Skeletal muscle tissue (tissue), 4 donors: ENCODE data around the gene WDFY1. TPM values are rescaled to one million over a fixed set of nuclear protein-coding genes. Genes with fewer than 3 reads are reported as not detected.
A peak's percentile ranks its signal among the peaks of the same experiment; 100 is the strongest.
"Not testable (repeated sequence)": the region's sequence is repeated elsewhere in the genome, so short reads cannot be mapped to it uniquely, and the experiment has no call there.

Source experiments
- H3K27ac ChIP-seq: one replicate; pipeline ENCODE4 v1.7.0; 2013; ENCODE audit warnings: mild to moderate bottlenecking, low read depth, low read length, inconsistent platforms
- H3K27me3 ChIP-seq, 3 donors: one replicate each; pipeline ENCODE4 v1.7.0; 2013; ENCODE audit warnings: low read length in 3 of 3; ENCODE audit not compliant: control insufficient read depth in 3 of 3, insufficient read depth in 3 of 3
- H3K36me3 ChIP-seq, 3 donors: one replicate each; pipeline ENCODE4 v1.7.0; 2013; ENCODE audit warnings: low read length in 3 of 3; ENCODE audit not compliant: control insufficient read depth in 3 of 3, insufficient read depth in 3 of 3
- H3K4me1 ChIP-seq, 3 donors: one replicate each; pipeline ENCODE4 v1.7.0; 2013; ENCODE audit warnings: low read length in 3 of 3, mild to moderate bottlenecking in 3 of 3; ENCODE audit not compliant: control insufficient read depth in 3 of 3, insufficient read depth in 3 of 3
- H3K4me3 ChIP-seq, 3 donors: one replicate each; pipeline ENCODE4 v1.7.0; 2013; ENCODE audit warnings: low read length in 3 of 3
- H3K9ac ChIP-seq, 3 donors: one replicate each; pipeline ENCODE4 v1.7.0; 2013; ENCODE audit warnings: low read length in 3 of 3, mild to moderate bottlenecking in 3 of 3, moderate library complexity in 2 of 3, low read depth in 1 of 3
- H3K9me3 ChIP-seq, 3 donors: one replicate each; pipeline ENCODE4 v1.7.0; 2013; ENCODE audit warnings: low read length in 3 of 3; ENCODE audit not compliant: control insufficient read depth in 3 of 3
- total RNA-seq: library from RNA; depleted of rRNA; stranded (reverse); fragments of >200 nt; gene quantifications from one replicate; pipeline ENCODE4 v1.2.3, GENCODE V29; 2014
- donor health status: Osteomylitis.

Gene WDFY1
- total RNA-seq, 1 donor from 2014 or later = 38.1 TPM

- Histone ChIP-seq H3K9me3 (no peaks in the 10 kb centered on the region), H3K27me3 (no peaks in the 10 kb centered on the region), H3K4me3 (peak overlapping the region; percentile 71 to 94 (median 90)), H3K36me3 (no peaks in the 10 kb centered on the region), H3K4me1 (peaks cover 20 to 21% (median 20%) of the 10 kb centered on the region in 3 donors), H3K27ac (peak overlapping the region; percentile 89), H3K9ac (peak overlapping the region; percentile 90 to 96 (median 94))
Observed at GRCh38 chr2:223944166-223944702, 901 bp downstream of the WDFY1 start.

DNA sequence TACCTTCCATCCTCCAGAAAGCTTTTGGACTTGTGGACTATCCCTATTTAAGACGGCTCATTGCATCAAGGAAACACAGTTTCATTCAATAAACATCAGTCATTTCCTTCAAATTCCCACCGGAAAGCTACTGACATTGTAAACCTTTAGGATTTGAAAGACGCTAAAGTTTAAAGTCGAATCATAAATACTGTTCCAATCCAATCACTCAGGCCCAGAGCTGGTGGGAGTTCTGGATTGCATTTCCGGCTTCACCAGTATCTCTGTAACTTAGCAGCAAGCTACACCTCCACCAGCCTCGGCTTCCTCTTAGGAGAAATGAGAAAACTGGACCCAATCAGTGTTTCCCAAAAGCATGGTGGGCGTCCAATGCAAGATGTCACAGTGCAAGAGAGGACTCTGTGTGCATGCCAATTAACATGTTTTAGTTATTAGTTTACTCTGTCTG lies 1.6 kb downstream of the WDFY1 start:
- Histone ChIP-seq H3K4me3 (peak overlapping the region; percentile 71 to 94 (median 90)), H3K9me3 (no peaks in the 10 kb centered on the region), H3K4me1 (peaks cover 20 to 25% (median 21%) of the 10 kb centered on the region in 3 donors), H3K36me3 (no peaks in the 10 kb centered on the region), H3K9ac (peak overlapping the region; percentile 59 to 96 (median 94)), H3K27ac (no peak overlapping the region), H3K27me3 (no peaks in the 10 kb centered on the region)

GRCh38 chr2:223943135-223943534 lies 2.0 kb downstream of the WDFY1 start:
- H3K27me3 ChIP-seq = no peaks in the 10 kb centered on the region
- peak overlapping the region in 1 of 3 donors; percentile 59 for H3K9ac ChIP-seq
- H3K4me3 ChIP-seq = peak overlapping the region; percentile 18 to 94 (median 71)
- H3K36me3 ChIP-seq = no peaks in the 10 kb centered on the region
- H3K27ac ChIP-seq = no peak overlapping the region
- H3K4me1 ChIP-seq = peaks cover 20 to 27% (median 21%) of the 10 kb centered on the region in 3 donors
- H3K9me3 ChIP-seq = no peaks in the 10 kb centered on the region

- no peaks in the 10 kb centered on the region for H3K9me3 ChIP-seq
- peaks cover 29 to 36% (median 32%) of the 10 kb centered on the region in 3 donors for H3K4me1 ChIP-seq
- no peaks in the 10 kb centered on the region for H3K27me3 ChIP-seq
- H3K27ac ChIP-seq = no peak overlapping the region
- no peak overlapping the region for H3K4me3 ChIP-seq
- no peaks in the 10 kb centered on the region for H3K36me3 ChIP-seq
- H3K9ac ChIP-seq = no peak overlapping the region
Observed at GRCh38 chr2:223941579-223942277, 3.4 kb downstream of the WDFY1 start.

DNA sequence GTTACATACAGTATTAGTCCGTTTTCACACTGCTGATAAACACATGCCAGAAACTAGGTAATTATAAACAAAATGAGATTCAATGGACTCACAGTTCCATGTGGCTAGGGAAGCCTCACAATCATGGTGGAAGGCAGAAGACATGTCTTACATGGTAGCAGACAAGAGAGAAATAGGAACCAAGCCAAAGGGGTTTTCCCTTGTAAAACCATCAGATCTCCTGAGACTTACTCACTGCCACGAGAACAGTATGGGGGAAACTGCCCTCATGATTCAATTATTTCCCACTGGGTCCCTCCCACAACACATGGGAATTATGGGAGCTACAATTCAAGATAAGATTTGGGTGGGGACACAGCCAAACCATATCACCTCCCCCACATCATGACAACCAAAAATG lies 5.7 kb downstream of the WDFY1 start:
- H3K4me1 ChIP-seq = peaks cover 35 to 54% (median 47%) of the 10 kb centered on the region in 3 donors
- not testable (repeated sequence) for H3K9me3 ChIP-seq, H3K4me3 ChIP-seq, H3K27me3 ChIP-seq, H3K9ac ChIP-seq, H3K36me3 ChIP-seq, H3K27ac ChIP-seq

GRCh38 chr2:223937535-223937934 lies 7.6 kb downstream of the WDFY1 start:
- no peak overlapping the region for H3K27ac ChIP-seq
- H3K9me3 ChIP-seq = no peaks in the 10 kb centered on the region
- H3K36me3 ChIP-seq = no peaks in the 10 kb centered on the region
- H3K9ac ChIP-seq = no peak overlapping the region
- no peak overlapping the region for H3K4me3 ChIP-seq
- no peaks in the 10 kb centered on the region for H3K27me3 ChIP-seq
- peaks cover 34 to 46% (median 38%) of the 10 kb centered on the region in 3 donors for H3K4me1 ChIP-seq

DNA sequence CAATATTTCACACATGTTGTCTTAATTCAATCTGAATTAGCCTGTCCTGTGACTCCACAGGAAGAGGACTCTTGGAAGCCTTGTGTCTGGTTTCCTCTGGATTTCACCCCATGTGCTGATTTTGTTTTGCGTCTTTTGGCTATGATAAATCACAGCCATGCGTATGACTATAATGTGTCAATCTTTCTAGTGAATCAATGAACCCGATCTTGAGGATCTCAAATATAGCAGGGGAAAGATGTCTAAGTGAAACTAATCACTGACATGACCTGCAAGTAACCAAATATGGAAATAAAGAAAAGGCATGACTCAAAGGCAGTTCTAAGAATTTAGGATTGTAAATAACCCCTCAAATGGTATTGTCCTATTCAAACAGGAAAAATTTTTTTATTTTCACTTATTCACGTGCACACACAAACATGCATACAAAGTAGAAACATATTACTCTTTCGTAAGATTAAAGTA lies 8.2 kb downstream of the WDFY1 start:
- no peak overlapping the region for H3K27ac ChIP-seq
- H3K4me3 ChIP-seq = no peak overlapping the region
- H3K9me3 ChIP-seq = no peaks in the 10 kb centered on the region
- no peaks in the 10 kb centered on the region for H3K36me3 ChIP-seq
- no peak overlapping the region for H3K9ac ChIP-seq
- H3K4me1 ChIP-seq = peaks cover 35 to 46% (median 37%) of the 10 kb centered on the region in 3 donors
- no peaks in the 10 kb centered on the region for H3K27me3 ChIP-seq

DNA sequence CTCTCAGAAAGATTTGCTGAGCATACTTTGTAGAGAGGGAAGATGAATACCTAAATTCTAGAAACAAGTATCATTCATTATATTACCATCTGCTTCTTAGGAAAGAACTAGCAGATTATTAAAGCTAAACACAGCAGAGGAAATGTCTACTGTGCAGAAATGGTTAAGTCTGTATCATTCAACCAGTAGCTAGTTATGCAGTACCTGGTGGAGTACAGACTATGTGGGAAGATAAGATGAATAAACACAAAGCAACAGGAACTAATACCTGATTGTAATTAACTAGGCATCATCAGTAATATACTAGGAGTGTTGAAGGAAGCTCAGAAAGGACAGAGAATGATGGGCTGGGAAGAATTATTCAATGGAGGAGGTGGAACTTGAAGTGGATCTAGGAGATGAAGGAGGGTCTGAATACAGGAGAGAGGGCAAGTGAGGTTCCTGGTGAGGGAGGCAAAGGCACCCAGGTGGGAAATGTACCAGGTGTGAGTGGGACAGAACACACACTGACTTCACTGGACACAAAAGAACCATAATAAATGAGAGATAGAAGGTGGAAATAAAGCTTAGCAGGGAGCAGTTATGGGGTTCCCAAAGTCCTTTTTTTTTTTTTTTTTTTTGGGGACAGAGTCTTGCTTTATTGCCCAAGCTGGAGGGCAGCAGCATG lies 9.5 kb downstream of the WDFY1 start:
- no peak overlapping the region for H3K27ac ChIP-seq
- H3K27me3 ChIP-seq = no peaks in the 10 kb centered on the region
- H3K9ac ChIP-seq = no peak overlapping the region
- H3K4me1 ChIP-seq = peaks cover 37 to 49% (median 37%) of the 10 kb centered on the region in 3 donors
- no peaks in the 10 kb centered on the region for H3K9me3 ChIP-seq
- no peak overlapping the region for H3K4me3 ChIP-seq
- no peaks in the 10 kb centered on the region for H3K36me3 ChIP-seq

DNA sequence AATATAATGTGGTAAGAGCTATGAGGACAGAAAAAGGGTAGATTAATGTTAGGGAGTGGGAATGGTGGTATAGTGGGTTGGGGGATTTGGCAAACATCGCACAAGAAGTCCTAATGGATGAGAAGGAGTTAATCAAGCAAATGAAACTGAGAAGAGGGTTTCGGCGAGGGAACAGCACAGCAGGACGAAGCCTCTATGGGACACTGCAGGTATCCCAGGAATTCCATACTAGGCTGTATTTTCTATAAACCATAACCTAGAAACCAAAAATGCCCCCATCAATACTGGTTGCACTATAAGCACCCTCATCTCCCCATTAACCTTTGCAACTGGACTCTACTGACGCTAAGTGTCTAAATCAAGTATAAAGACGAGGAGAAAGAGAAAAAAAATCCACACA lies 10.3 kb downstream of the WDFY1 start:
- H3K36me3 ChIP-seq = no peaks in the 10 kb centered on the region
- no peak overlapping the region for H3K9ac ChIP-seq
- H3K27me3 ChIP-seq = no peaks in the 10 kb centered on the region
- no peaks in the 10 kb centered on the region for H3K9me3 ChIP-seq
- H3K27ac ChIP-seq = no peak overlapping the region
- H3K4me3 ChIP-seq = no peak overlapping the region
- peaks cover 39 to 54% (median 42%) of the 10 kb centered on the region in 3 donors for H3K4me1 ChIP-seq
